GM23248 (cell line): Measurements from ENCODE around the gene ZGPAT.

Experiments used
- EZH2 ChIP-seq: fragments of 200-600 bp; sonication (generic); IDR thresholded peaks from 2 replicates; pipeline ENCODE4 v1.6.1; 2018; ENCODE audit warnings: antibody characterized with exemption, mild to moderate bottlenecking; ENCODE audit not compliant: insufficient read depth, poor library complexity, severe bottlenecking
- EZH2phosphoT487 ChIP-seq: fragments of 200-600 bp; sonication (generic); IDR thresholded peaks from 2 replicates; pipeline ENCODE4 v1.6.1; 2018; ENCODE audit warnings: antibody characterized with exemption, moderate library complexity, mild to moderate bottlenecking, low read depth; ENCODE audit not compliant: insufficient read depth

- TF ChIP-seq EZH2 (no peak), EZH2phosphoT487 (no peak)
These were observed 41.1 kb downstream of the ZGPAT start for GRCh38 chr20:63748934-63749270.
